HG03442 (cell line): ENCODE data around the gene MARK4.

Source experiments
- ATAC-seq: cut with Tn5 transposase; IDR thresholded peaks from one replicate; pipeline ENCODE4 v1.9.1; 2021; ENCODE audit warnings: mild to moderate bottlenecking, moderate library complexity; ENCODE audit not compliant: unreplicated experiment

Gene MARK4

DNA sequence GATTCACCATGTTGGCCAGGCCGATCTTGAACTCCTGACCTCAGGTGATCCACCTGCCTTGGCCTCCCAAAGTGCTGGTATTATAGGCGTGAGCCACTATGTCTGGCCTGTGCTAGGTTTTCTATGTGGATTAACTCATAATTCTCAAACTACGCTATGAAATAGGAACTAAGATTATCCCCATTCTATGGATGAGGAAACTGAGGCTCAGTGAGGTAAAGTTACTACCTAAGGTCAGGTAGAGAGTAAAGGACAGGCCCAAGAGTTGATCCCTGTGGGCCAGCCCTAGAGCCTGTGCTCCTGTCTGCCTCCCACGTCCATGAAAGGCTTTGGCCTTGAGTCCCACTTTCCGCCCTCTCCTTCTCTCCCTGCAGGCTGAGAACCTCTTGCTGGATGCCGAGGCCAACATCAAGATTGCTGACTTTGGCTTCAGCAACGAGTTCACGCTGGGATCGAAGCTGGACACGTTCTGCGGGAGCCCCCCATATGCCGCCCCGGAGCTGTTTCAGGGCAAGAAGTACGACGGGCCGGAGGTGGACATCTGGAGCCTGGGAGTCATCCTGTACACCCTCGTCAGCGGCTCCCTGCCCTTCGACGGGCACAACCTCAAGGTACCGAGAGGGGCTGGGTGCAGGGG, 20.1 kb downstream of the MARK4 start:
- no peak for ATAC-seq

DNA sequence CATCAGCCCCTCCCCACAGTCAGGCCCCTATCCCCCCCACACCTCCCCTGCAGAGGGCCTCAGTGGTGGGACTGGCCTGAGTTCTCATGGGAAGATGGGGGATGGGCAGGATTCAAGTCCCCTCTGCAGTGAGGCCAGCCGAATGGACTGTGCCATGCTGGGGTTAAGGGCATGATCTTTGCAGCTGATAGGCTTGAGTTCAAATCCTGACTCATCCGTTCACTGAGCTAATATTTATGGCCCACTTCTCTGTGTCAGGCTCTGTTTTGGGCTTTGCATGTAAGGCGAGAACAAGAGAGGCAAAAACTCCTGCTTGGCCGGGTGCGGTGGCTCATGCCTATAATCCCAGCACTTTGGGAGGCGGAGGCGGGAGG, 20.7 kb downstream of the MARK4 start:
- ATAC-seq, result no peak

DNA sequence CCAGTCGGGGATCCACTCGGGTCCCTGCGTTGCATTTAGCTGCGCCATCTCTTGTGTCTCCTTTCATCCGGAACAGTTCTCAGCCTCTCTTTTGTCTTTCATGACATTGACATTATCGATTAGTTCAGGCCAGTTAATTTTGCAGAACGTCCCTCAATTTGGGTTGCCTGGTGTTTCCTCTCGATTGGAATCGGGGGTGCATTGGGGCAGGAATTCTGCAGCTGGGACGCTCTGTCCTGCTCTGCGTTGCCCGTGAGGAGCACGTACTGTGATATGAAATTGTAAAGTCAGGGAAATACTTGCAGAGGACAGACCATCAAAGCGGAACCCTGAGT, 22.4 kb downstream of the MARK4 start:
- ATAC-seq, result no peak

DNA sequence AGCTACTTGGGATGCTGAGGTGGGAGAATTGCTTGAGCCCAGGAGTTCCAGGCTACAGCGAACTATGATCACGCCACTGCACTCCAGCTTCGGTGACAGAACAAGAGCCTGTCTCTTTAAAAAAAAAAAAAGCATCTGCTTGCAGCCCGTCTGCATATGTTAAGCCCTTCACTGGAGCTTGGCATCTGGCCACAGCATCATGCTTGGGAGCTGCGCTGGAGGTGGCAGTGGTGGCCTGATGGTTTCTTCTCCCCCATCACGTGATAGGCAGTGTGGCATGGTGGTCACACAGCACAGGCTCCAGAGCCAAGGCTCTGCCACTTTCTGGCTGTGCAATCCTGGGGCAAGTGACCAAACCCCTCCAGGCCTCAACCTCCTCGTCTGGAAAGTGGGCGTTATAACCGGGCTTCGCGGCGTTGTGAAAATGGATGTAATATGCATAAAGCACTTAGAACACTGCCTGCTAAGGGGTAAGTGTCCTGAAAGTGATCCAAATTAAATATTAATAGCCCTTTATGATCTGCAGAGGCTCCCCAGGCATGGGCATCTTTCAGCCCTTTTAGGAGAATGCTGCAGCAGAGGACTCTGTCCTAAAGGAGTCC, 24.4 kb downstream of the MARK4 start:
- ATAC-seq, result no peak

DNA sequence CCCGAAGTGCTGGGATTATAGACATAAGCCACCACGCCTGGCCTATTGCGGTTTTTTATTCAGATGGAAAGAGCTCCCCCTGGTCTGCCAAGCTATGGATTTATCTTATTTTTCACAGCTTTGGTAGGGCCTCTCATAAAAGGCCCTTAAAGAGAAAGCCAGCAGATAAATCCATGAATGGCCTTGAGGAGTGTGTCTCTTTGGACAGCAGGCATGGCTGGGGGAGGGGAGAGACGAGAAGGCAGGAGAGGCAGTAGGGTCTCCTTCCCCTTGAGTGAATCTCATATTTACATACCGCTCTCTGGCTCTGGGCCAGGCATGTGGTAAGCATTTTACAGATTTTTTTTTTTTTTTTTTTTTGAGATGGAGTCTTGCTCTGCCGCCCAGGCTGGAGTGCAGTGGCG, 25.2 kb downstream of the MARK4 start:
- no peak for ATAC-seq

DNA sequence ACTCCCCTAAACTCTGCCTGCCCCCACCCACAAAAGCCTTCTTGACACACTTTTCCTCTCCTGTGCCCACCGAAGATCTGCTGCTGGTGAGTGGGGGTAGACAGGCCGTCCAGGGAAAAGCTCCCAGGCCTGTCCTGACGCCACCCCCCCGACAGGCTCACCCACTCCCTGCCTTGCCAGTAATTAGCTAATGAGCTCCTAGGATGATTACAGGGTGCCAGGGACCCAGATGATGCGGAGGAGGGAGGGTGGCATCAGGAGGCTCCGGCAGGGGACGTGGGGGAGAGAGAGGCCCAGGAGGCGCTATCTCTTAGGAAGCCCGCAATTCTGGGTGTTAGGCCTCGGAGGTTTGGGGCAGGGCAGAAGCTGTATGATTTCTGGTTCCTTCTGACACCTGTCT, 27.0 kb downstream of the MARK4 start:
- no peak for ATAC-seq

DNA sequence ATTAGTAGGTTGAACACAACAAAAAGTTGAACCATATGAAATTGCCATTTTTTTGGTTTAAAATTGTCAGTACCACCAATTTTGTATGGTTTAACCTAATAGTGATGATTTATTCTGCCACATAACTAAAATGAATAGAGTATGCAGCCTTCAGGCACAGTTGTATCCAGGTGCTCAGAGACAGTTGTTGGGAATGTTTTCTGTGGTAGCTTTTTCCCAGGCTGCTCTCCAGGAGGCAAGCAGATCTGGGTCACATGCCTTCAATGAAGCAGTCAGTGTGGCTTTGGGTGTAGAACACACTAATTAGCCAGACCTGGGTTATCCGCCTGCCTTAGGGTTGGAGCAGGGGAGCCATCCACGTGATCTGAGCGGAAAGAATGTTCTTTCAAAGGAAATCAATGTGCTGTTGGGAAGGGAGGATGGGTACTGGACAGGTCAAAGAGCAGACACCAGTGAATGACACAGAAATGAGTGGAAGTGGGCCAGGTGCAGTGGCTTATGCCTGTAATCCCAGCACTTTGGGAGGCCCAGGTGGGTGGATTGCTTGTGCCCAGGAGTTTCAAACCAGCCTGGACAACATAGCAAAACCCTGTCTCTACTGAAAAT, 28.6 kb downstream of the MARK4 start:
- ATAC-seq, result no peak

DNA sequence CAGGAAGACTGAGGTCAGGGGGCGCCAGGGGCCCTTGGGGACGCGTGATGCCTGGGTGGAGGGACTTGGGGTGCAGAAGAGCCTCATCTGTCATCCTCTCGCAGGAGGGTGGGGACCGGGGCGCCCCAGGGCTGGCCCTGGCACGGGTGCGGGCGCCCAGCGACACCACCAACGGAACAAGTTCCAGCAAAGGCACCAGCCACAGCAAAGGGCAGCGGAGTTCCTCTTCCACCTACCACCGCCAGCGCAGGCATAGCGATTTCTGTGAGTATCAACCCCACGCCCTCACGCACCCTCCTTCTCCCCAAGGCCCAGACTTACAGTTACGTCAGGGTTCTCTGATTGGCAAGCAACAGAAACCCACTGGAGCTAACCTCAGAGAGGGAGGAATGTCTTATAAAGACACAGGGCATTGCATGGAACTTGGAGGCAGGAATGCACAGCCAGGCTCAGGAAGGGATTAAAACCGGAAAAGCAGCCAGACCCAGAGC, 29.4 kb downstream of the MARK4 start:
- no peak for ATAC-seq

DNA sequence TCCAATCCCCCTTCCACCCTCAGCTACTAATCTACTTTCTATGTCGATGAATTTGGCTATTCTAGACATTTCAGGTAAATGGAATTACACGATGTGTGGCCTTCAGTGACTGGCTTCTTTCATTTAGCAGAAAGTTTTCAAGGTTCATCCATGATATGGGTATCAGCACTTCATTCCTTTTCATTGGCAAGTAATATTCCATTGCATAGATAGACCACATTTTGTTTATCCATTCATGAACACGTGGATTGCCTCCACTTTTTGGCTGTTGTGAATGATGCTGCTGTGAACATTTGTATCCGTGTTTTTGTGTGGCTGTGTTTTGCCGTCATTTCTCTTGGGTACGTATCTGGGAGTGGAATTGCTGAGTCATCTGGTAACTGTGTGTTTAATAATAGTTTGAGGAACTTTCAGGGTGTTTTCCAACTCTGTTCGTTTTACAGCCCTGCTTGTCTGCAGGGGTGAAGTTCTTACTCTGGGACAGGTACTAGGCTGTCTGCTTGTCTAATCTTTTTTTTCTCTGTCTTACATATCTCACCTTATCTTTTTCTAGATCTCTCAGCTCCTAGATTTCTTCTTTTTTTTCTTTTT, 32.5 kb downstream of the MARK4 start:
- no peak for ATAC-seq

DNA sequence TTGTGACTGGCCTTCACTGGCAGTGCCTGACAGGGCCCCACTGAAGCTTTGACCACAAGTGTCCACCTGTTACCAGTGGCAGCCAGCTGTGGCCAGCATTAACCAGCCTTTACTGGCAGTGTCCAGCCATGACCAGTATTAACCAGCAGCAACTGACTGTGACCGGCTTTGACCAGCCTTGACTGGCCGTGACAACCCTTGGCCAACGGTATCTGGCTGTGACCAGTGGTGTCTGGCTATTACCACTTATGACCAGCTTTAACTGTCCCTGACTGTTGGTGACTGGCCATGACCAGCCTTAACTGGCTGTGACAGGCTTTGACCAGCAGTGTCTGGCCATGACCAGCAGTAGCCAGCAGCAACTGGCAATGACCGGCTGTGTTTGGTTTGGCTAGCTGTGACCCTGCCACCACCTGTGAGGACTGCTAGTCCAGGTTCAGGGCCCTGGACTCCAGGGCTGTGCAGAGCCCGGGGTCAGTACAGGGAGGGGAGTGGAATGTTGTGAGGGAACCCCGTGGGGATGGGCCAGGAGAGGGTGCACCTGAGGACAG, 39.4 kb downstream of the MARK4 start:
- no peak for ATAC-seq

DNA sequence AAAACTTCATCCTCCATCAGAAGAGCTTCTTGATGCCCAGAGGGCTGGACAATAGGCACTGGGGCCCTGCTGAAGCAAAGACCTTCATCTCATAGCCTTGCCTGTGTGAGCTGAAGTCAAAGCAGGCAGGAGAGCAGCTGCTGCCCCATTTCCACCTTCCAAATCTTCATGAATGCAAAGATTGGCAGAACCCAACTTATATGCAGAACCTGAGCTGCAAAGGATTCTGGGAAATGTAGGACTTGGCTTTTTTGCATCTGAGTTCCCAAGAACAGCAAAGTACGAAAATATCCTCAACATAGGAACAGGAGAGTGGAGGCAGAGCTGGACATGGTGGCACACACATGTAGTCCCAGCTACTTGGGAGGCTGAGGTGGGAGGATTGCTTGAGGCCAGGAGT, 40.8 kb downstream of the MARK4 start:
- no peak for ATAC-seq

DNA sequence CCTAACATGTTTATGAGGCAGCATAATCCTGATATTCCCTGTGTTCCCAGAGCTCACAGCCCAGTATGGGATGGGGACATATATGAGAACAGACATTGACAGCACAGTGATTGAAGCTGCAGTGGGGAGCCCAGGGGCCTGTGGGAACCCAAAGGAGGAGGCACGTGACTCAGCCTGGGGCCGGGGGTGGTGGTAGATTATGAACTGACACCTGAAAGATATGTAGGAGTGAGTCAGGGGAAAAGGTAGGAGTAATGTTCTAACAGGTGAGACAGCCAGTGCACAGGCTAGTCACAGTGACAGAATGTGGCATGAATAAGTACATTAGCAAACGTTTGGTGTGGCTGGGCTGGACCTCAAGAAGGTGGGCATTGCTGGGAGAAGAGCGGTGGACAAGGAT, 42.6 kb downstream of the MARK4 start:
- no peak for ATAC-seq

DNA sequence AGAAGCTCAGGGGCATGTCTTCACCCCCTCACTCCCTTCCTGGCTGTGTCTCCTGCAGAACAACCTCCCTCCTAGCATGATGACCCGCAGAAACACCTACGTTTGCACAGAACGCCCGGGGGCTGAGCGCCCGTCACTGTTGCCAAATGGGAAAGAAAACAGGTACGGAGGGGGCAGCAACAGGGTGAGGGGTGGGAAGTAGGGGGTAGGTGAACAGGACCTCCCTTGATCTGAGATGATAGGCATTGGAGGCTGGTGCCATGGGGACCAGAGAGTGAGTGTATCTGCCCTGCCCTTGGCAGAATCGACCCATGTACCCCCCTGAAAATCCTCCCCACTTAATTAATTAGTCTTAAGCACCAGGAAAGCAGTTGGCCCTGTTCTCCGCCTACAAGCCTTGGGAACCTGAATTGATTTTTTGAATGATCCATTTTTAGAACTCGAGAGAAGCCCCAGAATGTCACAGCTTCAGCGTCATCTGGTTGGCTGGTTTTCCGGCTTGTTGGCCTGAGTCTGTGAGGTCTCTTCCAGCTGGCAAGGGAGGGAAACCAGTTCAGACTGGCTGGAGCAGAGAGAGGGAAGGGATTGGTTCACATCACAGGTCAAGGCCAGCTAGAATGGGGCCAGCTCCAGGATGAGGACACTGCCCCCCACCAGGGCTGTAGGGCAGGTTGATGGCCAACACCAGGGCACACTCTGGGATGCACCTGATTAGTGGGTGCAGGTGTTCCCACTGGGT, 43.4 kb downstream of the MARK4 start:
- no peak for ATAC-seq

DNA sequence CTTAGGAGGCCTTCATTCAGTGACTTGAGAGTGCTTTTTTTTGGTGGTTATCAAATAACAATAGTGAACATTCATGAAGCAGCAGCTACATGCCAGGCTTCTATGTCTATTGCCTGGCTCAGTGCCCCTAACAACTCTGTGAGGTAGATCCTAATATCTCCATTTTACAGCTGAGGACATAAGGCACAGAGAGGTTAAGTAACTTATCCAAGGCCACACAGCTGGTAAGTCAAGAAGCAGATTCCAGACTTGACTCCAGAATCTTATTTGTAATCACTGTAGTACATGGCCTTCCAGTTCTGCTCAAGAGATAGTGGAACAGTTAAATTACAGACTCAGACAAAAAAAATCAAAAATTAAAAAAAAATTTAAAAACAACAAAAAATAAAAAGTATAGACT, 44.8 kb downstream of the MARK4 start:
- ATAC-seq, result no peak

DNA sequence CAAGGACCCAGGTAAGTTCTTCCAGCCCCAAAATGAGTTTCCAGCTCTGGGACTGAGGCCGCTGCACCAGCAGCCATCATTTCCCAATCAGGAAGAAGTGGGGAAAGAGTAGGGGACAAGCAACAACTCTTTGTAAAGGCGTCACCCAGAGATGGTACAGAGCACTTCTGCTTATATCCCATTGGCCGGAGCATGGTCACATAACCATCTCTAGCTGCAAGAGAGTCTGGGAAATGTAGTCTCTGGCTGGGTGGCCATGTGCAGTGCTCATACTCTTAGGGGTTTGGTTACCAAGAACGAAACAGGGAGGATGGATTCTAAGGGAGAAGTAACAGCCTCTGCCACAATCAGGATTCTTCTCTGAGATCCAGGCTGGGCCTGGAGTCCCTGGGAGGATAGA, 45.3 kb downstream of the MARK4 start:
- no peak for ATAC-seq

DNA sequence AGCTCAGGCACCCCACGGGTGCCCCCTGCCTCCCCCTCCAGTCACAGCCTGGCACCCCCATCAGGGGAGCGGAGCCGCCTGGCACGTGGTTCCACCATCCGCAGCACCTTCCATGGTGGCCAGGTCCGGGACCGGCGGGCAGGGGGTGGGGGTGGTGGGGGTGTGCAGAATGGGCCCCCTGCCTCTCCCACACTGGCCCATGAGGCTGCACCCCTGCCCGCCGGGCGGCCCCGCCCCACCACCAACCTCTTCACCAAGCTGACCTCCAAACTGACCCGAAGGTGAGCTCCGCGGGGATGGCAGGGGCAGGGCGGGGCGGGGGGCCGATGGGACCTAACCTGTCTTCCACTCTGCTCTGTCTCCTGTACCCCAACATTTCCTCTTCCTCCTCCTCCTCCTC, 46.6 kb downstream of the MARK4 start:
- ATAC-seq, result no peak

DNA sequence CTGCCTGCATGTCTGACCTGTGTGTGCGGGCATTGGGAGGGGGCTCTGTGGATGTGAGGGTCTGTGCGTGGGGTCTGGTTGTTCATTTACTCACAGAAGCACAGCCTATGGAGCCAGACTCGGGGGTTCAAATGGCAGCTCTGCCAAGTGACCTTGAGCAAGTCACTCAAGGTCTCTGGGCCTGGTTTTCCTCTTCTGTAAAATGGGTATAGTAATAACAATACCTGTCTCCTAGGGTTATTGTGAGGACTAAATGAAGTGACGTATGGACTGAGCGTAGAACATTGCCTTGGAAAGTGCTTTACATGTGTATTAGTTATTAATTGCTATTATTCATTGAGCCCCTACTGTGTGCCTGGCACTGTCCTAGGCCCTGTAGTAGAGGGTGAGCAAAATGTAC, 47.2 kb downstream of the MARK4 start:
- no peak for ATAC-seq

DNA sequence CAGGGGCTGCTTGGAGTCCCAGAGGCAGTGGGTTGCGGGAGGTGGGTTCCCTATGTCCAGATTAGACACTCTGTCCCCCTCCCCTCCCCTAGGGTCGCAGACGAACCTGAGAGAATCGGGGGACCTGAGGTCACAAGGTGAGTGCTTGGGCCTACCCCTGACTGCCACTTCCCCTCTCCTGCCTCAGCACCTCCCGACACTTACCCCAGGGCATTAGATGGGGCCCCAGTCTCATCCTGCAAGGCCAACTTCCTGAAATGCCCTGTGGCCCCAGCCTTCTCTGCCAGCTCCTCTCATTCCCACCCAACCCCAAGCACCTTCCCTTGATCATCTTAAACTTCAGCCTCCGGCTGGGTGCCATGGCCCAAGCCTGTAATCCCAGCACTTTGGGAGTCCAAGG, 48.6 kb downstream of the MARK4 start:
- no peak for ATAC-seq

DNA sequence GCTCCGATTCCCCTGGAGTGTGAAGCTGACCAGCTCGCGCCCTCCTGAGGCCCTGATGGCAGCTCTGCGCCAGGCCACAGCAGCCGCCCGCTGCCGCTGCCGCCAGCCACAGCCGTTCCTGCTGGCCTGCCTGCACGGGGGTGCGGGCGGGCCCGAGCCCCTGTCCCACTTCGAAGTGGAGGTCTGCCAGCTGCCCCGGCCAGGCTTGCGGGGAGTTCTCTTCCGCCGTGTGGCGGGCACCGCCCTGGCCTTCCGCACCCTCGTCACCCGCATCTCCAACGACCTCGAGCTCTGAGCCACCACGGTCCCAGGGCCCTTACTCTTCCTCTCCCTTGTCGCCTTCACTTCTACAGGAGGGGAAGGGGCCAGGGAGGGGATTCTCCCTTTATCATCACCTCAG, 51.3 kb downstream of the MARK4 start:
- ATAC-seq, result no peak

DNA sequence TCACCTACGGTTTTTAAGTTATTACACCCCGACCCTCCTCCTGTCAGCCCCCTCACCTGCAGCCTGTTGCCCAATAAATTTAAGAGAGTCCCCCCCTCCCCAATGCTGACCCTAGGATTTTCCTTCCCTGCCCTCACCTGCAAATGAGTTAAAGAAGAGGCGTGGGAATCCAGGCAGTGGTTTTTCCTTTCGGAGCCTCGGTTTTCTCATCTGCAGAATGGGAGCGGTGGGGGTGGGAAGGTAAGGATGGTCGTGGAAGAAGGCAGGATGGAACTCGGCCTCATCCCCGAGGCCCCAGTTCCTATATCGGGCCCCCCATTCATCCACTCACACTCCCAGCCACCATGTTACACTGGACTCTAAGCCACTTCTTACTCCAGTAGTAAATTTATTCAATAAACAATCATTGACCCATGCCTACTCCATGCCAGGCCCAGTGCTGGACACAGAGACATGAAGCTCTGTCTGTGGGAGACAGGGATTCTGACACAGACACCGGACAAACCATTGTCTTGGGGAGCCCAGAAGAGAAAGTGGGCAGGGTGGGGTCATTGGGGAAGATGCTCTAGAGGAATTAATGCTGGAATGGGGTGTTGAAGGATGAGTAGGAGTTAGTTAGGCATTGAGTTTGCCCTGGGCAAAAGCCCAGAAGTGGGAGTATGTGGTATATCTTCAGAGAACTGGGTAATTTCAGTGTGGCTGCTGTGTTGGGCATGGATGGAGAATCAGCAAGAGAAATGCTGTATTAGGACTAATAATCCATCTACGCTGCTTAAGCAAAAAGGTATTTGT, 52.4 kb downstream of the MARK4 start:
- no peak for ATAC-seq
